Measurements from ENCODE around the gene RAPSN. TPM values are rescaled to one million over a fixed set of nuclear protein-coding genes. Genes with fewer than 3 reads are reported as not detected.
A peak's percentile ranks its signal among the peaks of the same experiment; 100 is the strongest.

The RAPSN gene
- total RNA-seq, 1 experiment from 2014 or later = 2.0 TPM

DNA sequence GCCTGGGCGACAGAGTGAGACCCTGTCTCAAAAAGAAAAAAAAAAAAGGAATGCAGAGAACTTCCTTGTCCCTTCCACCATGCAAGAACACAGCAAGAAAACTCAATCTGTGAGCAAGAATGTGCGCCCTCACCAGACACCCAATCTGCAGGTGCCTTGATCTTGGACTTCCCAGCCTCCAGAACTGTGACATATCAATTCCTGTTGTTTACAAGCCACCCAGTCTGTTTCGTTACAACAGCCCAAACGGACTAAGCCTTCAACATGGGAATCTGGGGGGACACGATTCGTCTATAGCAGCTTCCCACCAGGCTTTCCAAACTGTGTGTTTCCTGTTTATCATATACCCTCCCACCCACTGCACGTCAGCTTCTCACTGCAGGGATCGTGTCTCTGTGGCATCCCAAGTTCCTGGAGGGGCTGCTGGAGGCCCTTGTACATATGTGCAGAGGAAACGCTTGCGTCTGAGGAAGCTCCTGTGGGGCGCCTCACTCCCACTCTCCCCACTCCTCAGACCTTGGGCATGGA lies 11.7 kb downstream of the RAPSN start:
- Mint-ChIP-seq H3K36me3 (ENCODE audit: insufficient read depth, unreplicated experiment) (peaks cover 5% of the 10 kb centered on the region), H3K9me3 (ENCODE audit: unreplicated experiment) (no peaks in the 10 kb centered on the region), H3K4me3 (ENCODE audit: unreplicated experiment) (no peak overlapping the region), H3K27me3 (ENCODE audit: insufficient read depth, unreplicated experiment) (no peaks in the 10 kb centered on the region), H3K4me1 (ENCODE audit: low read depth, unreplicated experiment) (peaks cover 7% of the 10 kb centered on the region), H3K27ac (ENCODE audit: unreplicated experiment) (no peak overlapping the region)
- no peak for DNase-seq
- H3K36me3 ChIP-seq (ENCODE audit: control insufficient read depth, insufficient read depth, low read length) = no peaks in the 10 kb centered on the region
- CTCF ChIA-PET = no interaction called here
- POLR2A ChIA-PET = no interaction called here
- no peaks in the 10 kb centered on the region for H3K4me1 ChIP-seq
- H3K9me3 ChIP-seq = no peaks in the 10 kb centered on the region
- TF ChIP-seq, protein P1, sequence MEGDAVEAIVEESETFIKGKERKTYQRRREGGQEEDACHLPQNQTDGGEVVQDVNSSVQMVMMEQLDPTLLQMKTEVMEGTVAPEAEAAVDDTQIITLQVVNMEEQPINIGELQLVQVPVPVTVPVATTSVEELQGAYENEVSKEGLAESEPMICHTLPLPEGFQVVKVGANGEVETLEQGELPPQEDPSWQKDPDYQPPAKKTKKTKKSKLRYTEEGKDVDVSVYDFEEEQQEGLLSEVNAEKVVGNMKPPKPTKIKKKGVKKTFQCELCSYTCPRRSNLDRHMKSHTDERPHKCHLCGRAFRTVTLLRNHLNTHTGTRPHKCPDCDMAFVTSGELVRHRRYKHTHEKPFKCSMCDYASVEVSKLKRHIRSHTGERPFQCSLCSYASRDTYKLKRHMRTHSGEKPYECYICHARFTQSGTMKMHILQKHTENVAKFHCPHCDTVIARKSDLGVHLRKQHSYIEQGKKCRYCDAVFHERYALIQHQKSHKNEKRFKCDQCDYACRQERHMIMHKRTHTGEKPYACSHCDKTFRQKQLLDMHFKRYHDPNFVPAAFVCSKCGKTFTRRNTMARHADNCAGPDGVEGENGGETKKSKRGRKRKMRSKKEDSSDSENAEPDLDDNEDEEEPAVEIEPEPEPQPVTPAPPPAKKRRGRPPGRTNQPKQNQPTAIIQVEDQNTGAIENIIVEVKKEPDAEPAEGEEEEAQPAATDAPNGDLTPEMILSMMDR (IDR thresholded peaks at IDR 0.05; ENCODE audit: insufficient read depth in 1 of 2, low read depth in 1 of 2, low read length in 1 of 2, severe bottlenecking in 1 of 2, unreplicated experiment in 1 of 2) = no peak
- intact Hi-C loops (cut with micrococcal nuclease; ENCODE audit: unreplicated experiment) = no loop called here
- no TSS peak for BruUV-seq (replicated peaks)
- H3K4me3 ChIP-seq (ENCODE audit: low read depth, low read length) = no peak overlapping the region
- H3K27me3 ChIP-seq (replicated peaks; ENCODE audit: control insufficient read depth, insufficient read depth, low read length) = no peaks in the 10 kb centered on the region

DNA sequence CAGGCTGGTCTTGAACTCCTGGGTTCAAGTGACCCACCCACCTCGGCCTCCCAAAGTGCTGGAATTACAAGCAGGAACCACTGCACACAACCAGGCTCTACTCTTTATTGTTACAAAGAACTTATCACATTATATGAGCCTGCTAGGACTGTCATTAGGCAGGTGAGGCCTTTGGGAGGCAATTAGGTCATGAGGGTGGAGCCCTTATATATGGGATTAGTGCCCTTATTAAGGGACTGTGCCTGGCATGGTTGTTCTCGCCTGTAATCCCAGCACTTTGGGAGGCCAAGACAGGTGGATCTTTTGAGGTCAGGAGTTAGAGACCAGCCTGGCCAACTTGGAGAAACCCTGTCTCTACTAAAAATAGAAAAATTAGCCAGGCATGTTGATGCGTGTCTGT lies 12.2 kb downstream of the RAPSN start:
- Mint-ChIP-seq H3K36me3 (ENCODE audit: insufficient read depth, unreplicated experiment) (peaks cover 5% of the 10 kb centered on the region), H3K27ac (ENCODE audit: unreplicated experiment) (no peak overlapping the region), H3K9me3 (ENCODE audit: unreplicated experiment) (no peaks in the 10 kb centered on the region), H3K27me3 (ENCODE audit: insufficient read depth, unreplicated experiment) (no peaks in the 10 kb centered on the region), H3K4me3 (ENCODE audit: unreplicated experiment) (no peak overlapping the region), H3K4me1 (ENCODE audit: low read depth, unreplicated experiment) (peaks cover 7% of the 10 kb centered on the region)
- H3K4me1 ChIP-seq = no peaks in the 10 kb centered on the region
- H3K27me3 ChIP-seq (replicated peaks; ENCODE audit: control insufficient read depth, insufficient read depth, low read length) = no peaks in the 10 kb centered on the region
- H3K9me3 ChIP-seq = no peaks in the 10 kb centered on the region
- no peak for DNase-seq
- intact Hi-C loops (cut with micrococcal nuclease; ENCODE audit: unreplicated experiment) = no loop called here
- TF ChIP-seq, protein P1 (IDR thresholded peaks at IDR 0.05; ENCODE audit: insufficient read depth in 1 of 2, low read depth in 1 of 2, low read length in 1 of 2, severe bottlenecking in 1 of 2, unreplicated experiment in 1 of 2) = no peak
- no peaks in the 10 kb centered on the region for H3K36me3 ChIP-seq (ENCODE audit: control insufficient read depth, insufficient read depth, low read length)
- CTCF ChIA-PET = no interaction called here
- POLR2A ChIA-PET = no interaction called here
- BruUV-seq (replicated peaks) = no TSS peak
- no peak overlapping the region for H3K4me3 ChIP-seq (ENCODE audit: low read depth, low read length)

GRCh38 chr11:47435687-47436086 lies 13.2 kb downstream of the RAPSN start:
- no peaks in the 10 kb centered on the region for H3K27me3 ChIP-seq (replicated peaks; ENCODE audit: control insufficient read depth, insufficient read depth, low read length)
- no peak for DNase-seq
- no peak overlapping the region for H3K4me3 Mint-ChIP-seq (ENCODE audit: unreplicated experiment)
- no peaks in the 10 kb centered on the region for H3K9me3 Mint-ChIP-seq (ENCODE audit: unreplicated experiment)
- H3K4me1 Mint-ChIP-seq (ENCODE audit: low read depth, unreplicated experiment) = peaks cover 7% of the 10 kb centered on the region
- ChIA-PET POLR2A (no interaction called here), CTCF (no interaction called here)
- H3K9me3 ChIP-seq = no peaks in the 10 kb centered on the region
- BruUV-seq (replicated peaks) = no TSS peak
- intact Hi-C loops (cut with micrococcal nuclease; ENCODE audit: unreplicated experiment) = no loop called here
- no peaks in the 10 kb centered on the region for H3K27me3 Mint-ChIP-seq (ENCODE audit: insufficient read depth, unreplicated experiment)
- TF ChIP-seq, protein P1 (IDR thresholded peaks at IDR 0.05; ENCODE audit: insufficient read depth in 1 of 2, low read depth in 1 of 2, low read length in 1 of 2, severe bottlenecking in 1 of 2, unreplicated experiment in 1 of 2) = no peak
- H3K27ac Mint-ChIP-seq (ENCODE audit: unreplicated experiment) = peak overlapping the region; percentile 68
- H3K4me3 ChIP-seq (ENCODE audit: low read depth, low read length) = no peak overlapping the region
- H3K4me1 ChIP-seq = no peaks in the 10 kb centered on the region
- H3K36me3 ChIP-seq (ENCODE audit: control insufficient read depth, insufficient read depth, low read length) = no peaks in the 10 kb centered on the region
- peaks cover 5% of the 10 kb centered on the region for H3K36me3 Mint-ChIP-seq (ENCODE audit: insufficient read depth, unreplicated experiment)

Data from Caco-2 (cell line).